ENCODE data around the gene NEUROG2.

The NEUROG2 gene

DNA sequence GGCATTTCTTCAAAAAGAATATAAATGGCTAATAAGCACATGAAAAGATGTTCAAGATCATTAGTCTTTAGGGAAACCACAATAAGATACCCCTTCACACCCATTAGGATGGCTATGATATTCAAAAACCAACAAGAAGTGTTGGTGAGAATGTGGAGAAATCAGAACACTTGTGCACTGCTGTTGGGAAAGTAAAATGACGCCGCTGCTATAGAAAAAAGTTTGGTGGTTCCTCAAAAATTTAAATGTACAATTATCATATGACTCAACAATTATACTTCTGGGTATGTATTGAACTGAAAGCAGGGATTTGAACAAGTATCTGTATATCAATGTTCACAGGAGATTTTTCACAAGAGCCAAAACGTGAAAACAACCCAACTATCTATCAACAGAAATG is 29.4 kb upstream of the NEUROG2 start:
- no peaks in the 10 kb centered on the region for H3K9me3 Mint-ChIP-seq
- H3K27me3 Mint-ChIP-seq (ENCODE audit: low read depth): no peaks in the 10 kb centered on the region
- H3K36me3 Mint-ChIP-seq (ENCODE audit: low read depth): no peaks in the 10 kb centered on the region
- no peak overlapping the region for H3K4me3 Mint-ChIP-seq
- no peaks in the 10 kb centered on the region for H3K4me1 Mint-ChIP-seq
- H3K27ac Mint-ChIP-seq: no peak overlapping the region
- TF ChIP-seq CTCF (IDR thresholded peaks at IDR 0.05; ENCODE audit: unreplicated experiment in 3 of 3): no peak

DNA sequence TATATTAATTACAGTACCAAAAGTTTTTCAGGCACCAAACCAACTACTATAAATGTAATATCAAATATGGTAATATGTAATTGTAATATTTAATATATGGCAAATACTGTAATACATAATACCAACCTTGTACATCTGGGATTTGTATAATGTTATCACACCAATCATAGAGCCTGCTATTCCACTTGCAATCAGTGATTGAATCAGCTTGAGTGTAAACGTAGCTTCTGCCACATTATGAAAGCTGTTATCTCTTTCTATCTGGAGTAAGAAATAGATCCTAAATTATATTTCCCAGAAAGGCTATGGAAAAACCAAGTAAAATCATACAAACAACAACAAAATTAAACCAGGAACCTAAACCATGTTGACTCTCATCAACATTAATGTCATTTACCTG is 24.7 kb upstream of the NEUROG2 start:
- H3K4me1 Mint-ChIP-seq: no peaks in the 10 kb centered on the region
- no peak overlapping the region for H3K27ac Mint-ChIP-seq
- no peaks in the 10 kb centered on the region for H3K27me3 Mint-ChIP-seq (ENCODE audit: low read depth)
- TF ChIP-seq CTCF (IDR thresholded peaks at IDR 0.05; ENCODE audit: unreplicated experiment in 3 of 3): no peak
- no peaks in the 10 kb centered on the region for H3K36me3 Mint-ChIP-seq (ENCODE audit: low read depth)
- H3K9me3 Mint-ChIP-seq: no peaks in the 10 kb centered on the region
- no peak overlapping the region for H3K4me3 Mint-ChIP-seq

- no peak overlapping the region for H3K27ac Mint-ChIP-seq
- no peaks in the 10 kb centered on the region for H3K27me3 Mint-ChIP-seq (ENCODE audit: low read depth)
- no peak overlapping the region for H3K4me3 Mint-ChIP-seq
- H3K4me1 Mint-ChIP-seq: no peaks in the 10 kb centered on the region
- H3K9me3 Mint-ChIP-seq: no peaks in the 10 kb centered on the region
- no peaks in the 10 kb centered on the region for H3K36me3 Mint-ChIP-seq (ENCODE audit: low read depth)
- no peak for TF ChIP-seq CTCF (IDR thresholded peaks at IDR 0.05; ENCODE audit: unreplicated experiment in 3 of 3)
Measured at GRCh38 chr4:112536123-112536522, 20.1 kb upstream of the NEUROG2 start.

DNA sequence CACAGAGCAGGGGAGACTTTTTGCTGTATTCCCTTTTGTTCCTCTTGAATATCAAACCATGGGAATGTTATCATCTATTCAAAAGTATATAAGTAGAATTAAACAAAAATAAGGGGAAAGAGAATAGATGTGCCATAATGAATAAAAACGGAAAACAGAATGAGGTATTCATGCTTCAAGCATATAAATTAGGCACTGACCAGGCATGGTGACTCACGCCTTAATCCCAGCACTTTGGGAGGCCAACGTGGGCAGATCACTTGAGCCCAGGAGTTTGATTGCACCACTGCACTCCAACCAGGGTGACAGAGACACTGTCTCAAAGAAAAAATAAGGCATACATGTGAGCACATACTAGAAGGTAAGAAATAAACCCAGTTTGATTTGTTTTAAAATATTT is 16.3 kb upstream of the NEUROG2 start:
- Mint-ChIP-seq H3K4me3 (no peak overlapping the region), H3K9me3 (no peaks in the 10 kb centered on the region), H3K27ac (no peak overlapping the region), H3K4me1 (no peaks in the 10 kb centered on the region), H3K36me3 (ENCODE audit: low read depth) (no peaks in the 10 kb centered on the region), H3K27me3 (ENCODE audit: low read depth) (peaks cover 9% of the 10 kb centered on the region)
- TF ChIP-seq CTCF (IDR thresholded peaks at IDR 0.05; ENCODE audit: unreplicated experiment in 3 of 3): no peak

DNA sequence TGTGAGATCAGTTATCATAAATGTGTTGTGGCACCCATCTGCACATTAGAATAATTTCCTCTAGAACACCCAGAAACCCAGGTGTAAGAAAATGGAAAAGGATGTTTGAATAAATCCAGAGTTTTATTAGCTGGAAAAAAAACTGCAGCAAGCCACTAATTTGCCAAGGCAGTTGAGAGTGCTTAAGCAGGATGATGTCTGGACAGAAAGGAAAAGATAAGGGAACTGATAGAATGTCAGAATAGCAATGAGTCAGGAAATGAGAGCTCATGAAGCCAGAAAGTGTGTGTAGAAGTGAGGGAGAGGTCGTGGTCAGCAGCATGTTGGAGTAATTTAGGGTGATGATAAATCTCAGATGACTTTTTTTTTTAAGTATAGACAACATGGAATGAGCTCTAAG is 15.2 kb upstream of the NEUROG2 start:
- TF ChIP-seq CTCF (IDR thresholded peaks at IDR 0.05; ENCODE audit: unreplicated experiment in 3 of 3): no peak
- H3K4me3 Mint-ChIP-seq: no peak overlapping the region
- H3K36me3 Mint-ChIP-seq (ENCODE audit: low read depth): no peaks in the 10 kb centered on the region
- no peak overlapping the region for H3K27ac Mint-ChIP-seq
- no peaks in the 10 kb centered on the region for H3K9me3 Mint-ChIP-seq
- no peaks in the 10 kb centered on the region for H3K4me1 Mint-ChIP-seq
- peaks cover 20% of the 10 kb centered on the region for H3K27me3 Mint-ChIP-seq (ENCODE audit: low read depth)

- Mint-ChIP-seq H3K27me3 (ENCODE audit: low read depth) (peaks cover 71% of the 10 kb centered on the region), H3K27ac (no peak overlapping the region), H3K4me3 (no peak overlapping the region), H3K9me3 (peaks cover 6% of the 10 kb centered on the region), H3K36me3 (ENCODE audit: low read depth) (no peaks in the 10 kb centered on the region), H3K4me1 (peaks cover 8% of the 10 kb centered on the region)
- TF ChIP-seq CTCF (IDR thresholded peaks at IDR 0.05; ENCODE audit: unreplicated experiment in 3 of 3): no peak
Measured at GRCh38 chr4:112526061-112526460, 10.1 kb upstream of the NEUROG2 start.

Measured in nephron (organoid).